ENCODE measurements around the gene PIGM. TPM values are rescaled to one million over a fixed set of nuclear protein-coding genes. Genes with fewer than 3 reads are reported as not detected.

PIGM gene
- total RNA-seq, 2 donors from 2014 or later, result 4.6 to 5.2 TPM

DNA sequence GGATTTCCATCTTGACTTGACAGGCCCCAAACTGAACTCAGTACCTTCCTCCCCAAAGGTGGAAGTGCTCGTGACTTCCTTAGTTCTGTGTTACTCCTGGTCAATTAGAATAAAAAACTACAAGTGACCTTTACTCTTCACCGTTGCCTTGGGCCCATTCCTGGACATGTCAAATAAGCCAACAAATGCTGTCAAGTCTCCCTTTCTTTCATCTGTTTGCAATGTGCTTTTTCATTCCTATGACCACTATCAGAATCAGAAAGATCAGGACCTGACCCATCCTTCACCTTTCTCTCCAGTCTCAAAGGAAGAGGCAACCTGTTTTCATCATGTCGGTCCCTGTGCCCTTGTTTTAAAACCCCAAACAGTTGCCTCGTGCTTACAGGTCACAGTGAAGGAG, 43.1 kb upstream of the PIGM start:
- TF ChIP-seq, protein P1, sequence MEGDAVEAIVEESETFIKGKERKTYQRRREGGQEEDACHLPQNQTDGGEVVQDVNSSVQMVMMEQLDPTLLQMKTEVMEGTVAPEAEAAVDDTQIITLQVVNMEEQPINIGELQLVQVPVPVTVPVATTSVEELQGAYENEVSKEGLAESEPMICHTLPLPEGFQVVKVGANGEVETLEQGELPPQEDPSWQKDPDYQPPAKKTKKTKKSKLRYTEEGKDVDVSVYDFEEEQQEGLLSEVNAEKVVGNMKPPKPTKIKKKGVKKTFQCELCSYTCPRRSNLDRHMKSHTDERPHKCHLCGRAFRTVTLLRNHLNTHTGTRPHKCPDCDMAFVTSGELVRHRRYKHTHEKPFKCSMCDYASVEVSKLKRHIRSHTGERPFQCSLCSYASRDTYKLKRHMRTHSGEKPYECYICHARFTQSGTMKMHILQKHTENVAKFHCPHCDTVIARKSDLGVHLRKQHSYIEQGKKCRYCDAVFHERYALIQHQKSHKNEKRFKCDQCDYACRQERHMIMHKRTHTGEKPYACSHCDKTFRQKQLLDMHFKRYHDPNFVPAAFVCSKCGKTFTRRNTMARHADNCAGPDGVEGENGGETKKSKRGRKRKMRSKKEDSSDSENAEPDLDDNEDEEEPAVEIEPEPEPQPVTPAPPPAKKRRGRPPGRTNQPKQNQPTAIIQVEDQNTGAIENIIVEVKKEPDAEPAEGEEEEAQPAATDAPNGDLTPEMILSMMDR (conservative IDR thresholded peaks at IDR 0.05), result no peak
- no peaks in the 10 kb centered on the region for H3K36me3 Mint-ChIP-seq (ENCODE audit: low read depth)
- Histone ChIP-seq H3K4me3 (ENCODE audit: low read length) (no peak overlapping the region), H3K36me3 (ENCODE audit: control insufficient read depth, insufficient read depth, low read length) (no peaks in the 10 kb centered on the region), H3K9ac (ENCODE audit: extremely low read depth, low read length, poor library complexity, severe bottlenecking) (no peak overlapping the region), H3K9me3 (ENCODE audit: control insufficient read depth, low read length) (no peaks in the 10 kb centered on the region), H3K4me1 (ENCODE audit: control insufficient read depth, insufficient read depth, low read length) (peaks cover 8% of the 10 kb centered on the region), H3K27ac (ENCODE audit: low read depth, low read length) (no peak overlapping the region), H3K27me3 (ENCODE audit: control insufficient read depth, insufficient read depth, low read length, poor library complexity, severe bottlenecking) (peaks cover 43% of the 10 kb centered on the region)
- WGBS, 2 experiments (ENCODE audit: insufficient coverage in 1 of 2, insufficient read length in 1 of 2), result 77 to 79% methylated on average over 4 of the region's 4 CpGs
- no peak for DNase-seq
- H3K4me1 Mint-ChIP-seq, result peaks cover 4% of the 10 kb centered on the region
- H3K9me3 Mint-ChIP-seq, result no peaks in the 10 kb centered on the region
- H3K4me3 Mint-ChIP-seq, result no peak overlapping the region
- no peak overlapping the region for H3K27ac Mint-ChIP-seq
- H3K27me3 Mint-ChIP-seq (ENCODE audit: insufficient read depth), result peaks cover 76% of the 10 kb centered on the region

DNA sequence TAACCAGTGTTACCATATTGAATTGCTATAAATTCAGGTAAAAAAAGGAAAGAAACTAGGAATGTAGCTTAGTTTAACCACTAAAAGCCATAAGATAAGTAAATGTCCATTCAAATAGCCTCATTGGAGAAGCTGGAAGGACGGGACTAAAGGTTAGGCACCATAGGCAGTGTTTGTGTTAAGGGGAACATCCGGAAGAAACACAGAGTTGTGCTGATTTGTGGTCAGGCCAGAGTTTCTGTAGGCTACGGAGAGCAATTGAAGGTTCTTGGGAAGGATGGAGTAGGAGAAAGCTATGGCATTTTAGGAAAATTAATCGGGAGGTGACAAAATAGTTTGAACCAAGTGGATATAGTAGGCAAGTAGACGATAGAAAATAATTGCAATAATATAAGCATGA, 39.5 kb upstream of the PIGM start:
- peak overlapping the region; percentile 79 for H3K4me3 ChIP-seq (ENCODE audit: low read length)
- peaks cover 50% of the 10 kb centered on the region for H3K27me3 ChIP-seq (ENCODE audit: control insufficient read depth, insufficient read depth, low read length, poor library complexity, severe bottlenecking)
- 93% methylated on average over 5 of the region's 5 CpGs for WGBS, 2 experiments (ENCODE audit: insufficient coverage in 1 of 2, insufficient read length in 1 of 2)
- H3K27ac Mint-ChIP-seq, result no peak overlapping the region
- H3K27ac ChIP-seq (ENCODE audit: low read depth, low read length), result no peak overlapping the region
- H3K4me1 Mint-ChIP-seq, result peaks cover 20% of the 10 kb centered on the region
- no peaks in the 10 kb centered on the region for H3K9me3 Mint-ChIP-seq
- DNase-seq, result no peak
- TF ChIP-seq, protein P1 (conservative IDR thresholded peaks at IDR 0.05), result no peak
- H3K9me3 ChIP-seq (ENCODE audit: control insufficient read depth, low read length), result no peaks in the 10 kb centered on the region
- no peak overlapping the region for H3K4me3 Mint-ChIP-seq
- peaks cover 75% of the 10 kb centered on the region for H3K27me3 Mint-ChIP-seq (ENCODE audit: insufficient read depth)
- peaks cover 12% of the 10 kb centered on the region for H3K4me1 ChIP-seq (ENCODE audit: control insufficient read depth, insufficient read depth, low read length)
- H3K9ac ChIP-seq (ENCODE audit: extremely low read depth, low read length, poor library complexity, severe bottlenecking), result no peak overlapping the region
- no peaks in the 10 kb centered on the region for H3K36me3 ChIP-seq (ENCODE audit: control insufficient read depth, insufficient read depth, low read length)
- H3K36me3 Mint-ChIP-seq (ENCODE audit: low read depth), result no peaks in the 10 kb centered on the region

DNA sequence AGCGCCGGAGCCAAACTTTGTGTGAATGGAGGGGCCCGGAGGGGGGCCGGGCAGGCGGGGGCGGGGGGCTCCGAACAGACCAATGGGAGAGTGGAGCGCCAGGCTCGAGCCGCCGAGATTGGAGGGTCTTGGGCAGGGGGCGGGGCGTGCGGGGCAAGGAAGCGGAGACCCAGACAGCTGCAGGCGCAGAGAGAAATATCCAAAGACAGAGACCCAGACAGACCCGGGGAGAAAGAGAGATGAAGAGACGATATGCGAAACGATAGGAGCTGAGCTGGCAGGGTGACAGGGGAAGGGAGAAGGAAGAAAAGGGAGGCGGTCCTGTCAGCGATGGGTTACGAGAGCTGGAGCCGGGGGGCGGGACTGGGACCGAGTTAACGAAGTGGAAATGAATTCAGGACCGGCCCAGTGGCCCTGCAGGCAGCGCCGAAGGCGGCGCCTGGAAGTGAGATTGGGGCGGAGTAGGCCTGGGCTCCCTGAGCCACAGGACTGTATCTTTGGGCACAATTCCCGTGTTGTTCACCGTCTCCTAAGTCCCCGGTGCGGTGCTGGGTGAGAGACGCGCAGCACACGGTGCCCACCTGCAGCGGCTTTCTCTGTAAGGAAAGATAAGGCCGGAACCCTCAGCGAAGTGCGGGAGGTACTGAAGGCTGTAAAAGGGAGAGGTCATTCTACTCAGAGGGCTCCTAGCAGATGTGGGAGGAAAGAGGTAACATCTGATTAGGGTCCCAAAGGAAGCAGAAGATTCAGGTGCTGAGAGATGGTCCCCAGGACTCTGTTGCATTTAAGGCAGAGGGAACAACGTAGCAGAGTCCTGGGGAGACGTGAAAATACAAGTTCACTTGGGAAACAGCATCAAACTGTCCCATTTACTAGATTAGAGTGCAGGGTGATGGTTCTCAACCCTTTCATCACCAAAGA, 38.7 kb upstream of the PIGM start:
- H3K9me3 Mint-ChIP-seq, result no peaks in the 10 kb centered on the region
- Histone ChIP-seq H3K9me3 (ENCODE audit: control insufficient read depth, low read length) (no peaks in the 10 kb centered on the region), H3K9ac (ENCODE audit: extremely low read depth, low read length, poor library complexity, severe bottlenecking) (peak overlapping the region; percentile 3), H3K4me1 (ENCODE audit: control insufficient read depth, insufficient read depth, low read length) (peaks cover 12% of the 10 kb centered on the region), H3K27me3 (ENCODE audit: control insufficient read depth, insufficient read depth, low read length, poor library complexity, severe bottlenecking) (peaks cover 44% of the 10 kb centered on the region), H3K27ac (ENCODE audit: low read depth, low read length) (no peak overlapping the region), H3K4me3 (ENCODE audit: low read length) (peak overlapping the region; percentile 79), H3K36me3 (ENCODE audit: control insufficient read depth, insufficient read depth, low read length) (no peaks in the 10 kb centered on the region)
- H3K27me3 Mint-ChIP-seq (ENCODE audit: insufficient read depth), result peaks cover 74% of the 10 kb centered on the region
- peaks cover 20% of the 10 kb centered on the region for H3K4me1 Mint-ChIP-seq
- WGBS, 2 experiments (ENCODE audit: insufficient coverage in 1 of 2, insufficient read length in 1 of 2), result 3 to 4% methylated on average over 21 to 46 of the region's 46 CpGs
- no peak overlapping the region for H3K27ac Mint-ChIP-seq
- peak overlapping the region; percentile 69 for H3K4me3 Mint-ChIP-seq
- no peaks in the 10 kb centered on the region for H3K36me3 Mint-ChIP-seq (ENCODE audit: low read depth)
- TF ChIP-seq, protein P1 (conservative IDR thresholded peaks at IDR 0.05), result no peak
- peak; percentile 97 for DNase-seq

Measured in endodermal cell (in vitro differentiated cells).